OCI-LY1 (cell line): Measurements from ENCODE around the gene KBTBD13.

Experiments used
- H2AFZ ChIP-seq: fragments of 200-600 bp; sonication (generic), shearing (Covaris generic); 2 replicates; pipeline ENCODE4 v1.6.0; 2014; ENCODE audit warnings: antibody characterized with exemption, mild to moderate bottlenecking, low read length
- H3F3A ChIP-seq: fragments of 200-600 bp; sonication (generic), shearing (Covaris generic); 2 replicates; pipeline ENCODE4 v1.6.0; 2014; ENCODE audit warnings: mild to moderate bottlenecking, antibody characterized with exemption, low read length, moderate library complexity; ENCODE audit not compliant: insufficient read depth
- H3K27ac ChIP-seq: fragments of 200-600 bp; sonication (generic); 2 replicates; pipeline ENCODE4 v1.5.1; 2014; ENCODE audit warnings: low read length, mixed run types, mild to moderate bottlenecking, low read depth; ENCODE audit not compliant: poor library complexity, severe bottlenecking
- H3K27me3 ChIP-seq: fragments of 200-600 bp; sonication (generic); 2 replicates; pipeline ENCODE4 v1.6.0; 2014; ENCODE audit warnings: antibody characterized with exemption, mild to moderate bottlenecking, low read length, moderate library complexity; ENCODE audit not compliant: insufficient read depth
- H3K36me3 ChIP-seq: fragments of 200-600 bp; sonication (generic); 2 replicates; pipeline ENCODE4 v1.6.1; 2014; ENCODE audit warnings: mild to moderate bottlenecking, antibody characterized with exemption, low read length, moderate library complexity, mixed read lengths; ENCODE audit not compliant: insufficient read depth
- H3K4me1 ChIP-seq: fragments of 200-600 bp; sonication (generic); 2 replicates; pipeline ENCODE4 v1.5.1; 2014; ENCODE audit warnings: mild to moderate bottlenecking, low read length, moderate library complexity; ENCODE audit not compliant: insufficient read depth, severe bottlenecking
- H3K4me2 ChIP-seq: fragments of 200-600 bp; sonication (generic), shearing (Covaris generic); 2 replicates; pipeline ENCODE4 v1.6.1; 2014; ENCODE audit warnings: low read length
- H3K4me3 ChIP-seq: fragments of 200-600 bp; sonication (generic); 2 replicates; pipeline ENCODE4 v1.5.1; 2014; ENCODE audit warnings: low read length, low read depth, mild to moderate bottlenecking, mixed read lengths; ENCODE audit not compliant: poor library complexity, severe bottlenecking
- H3K79me2 ChIP-seq: fragments of 200-600 bp; shearing (Covaris generic); 2 replicates; pipeline ENCODE4 v1.6.1; 2016; ENCODE audit warnings: mixed run types, low read length, mixed read lengths; ENCODE audit not compliant: insufficient read depth
- H3K9ac ChIP-seq: fragments of 200-600 bp; sonication (generic), shearing (Covaris generic); 2 replicates; pipeline ENCODE4 v1.6.1; 2014; ENCODE audit warnings: mild to moderate bottlenecking, low read length, mixed read lengths
- H3K9me2 ChIP-seq: fragments of 200-600 bp; sonication (generic), shearing (Covaris generic); 2 replicates; pipeline ENCODE4 v1.6.1; 2014; ENCODE audit warnings: low read depth, mild to moderate bottlenecking, low read length, mixed read lengths
- H3K9me3 ChIP-seq: fragments of 200-600 bp; shearing (Covaris generic); 2 replicates; pipeline ENCODE4 v1.6.1; 2014; ENCODE audit warnings: low read length, mixed read lengths
- H4K20me1 ChIP-seq: fragments of 200-600 bp; sonication (generic), shearing (Covaris generic); 2 replicates; pipeline ENCODE4 v1.6.0; 2016; ENCODE audit warnings: mild to moderate bottlenecking, low read length; ENCODE audit not compliant: insufficient read depth
- CTCF ChIP-seq: fragments of 200-600 bp; sonication (generic), shearing (Covaris generic); IDR thresholded peaks from 2 replicates; pipeline ENCODE4 v1.5.1; 2017; ENCODE audit warnings: mild to moderate bottlenecking, antibody characterized with exemption, low read length, moderate library complexity, mixed read lengths
- EZH2 ChIP-seq: fragments of 200-600 bp; sonication (generic), shearing (Covaris generic); IDR thresholded peaks from 2 replicates; pipeline ENCODE4 v1.8.0; 2017; ENCODE audit warnings: borderline replicate concordance, mixed run types, mild to moderate bottlenecking, antibody characterized with exemption, low read length, moderate library complexity, mixed read lengths

KBTBD13 gene

GRCh38 chr15:65100442-65100841, 23.9 kb downstream of the KBTBD13 start:
- H3K36me3 ChIP-seq = peaks cover 24% of the 10 kb centered on the region; the same call in 1 of the 2 replicates
- TF ChIP-seq EZH2 = no peak
- H3K4me1 ChIP-seq = no peaks in the 10 kb centered on the region
- no peaks in the 10 kb centered on the region for H3K9me2 ChIP-seq
- H3K4me2 ChIP-seq = no peak overlapping the region
- no peak overlapping the region for H3K27ac ChIP-seq
- H4K20me1 ChIP-seq = no peaks in the 10 kb centered on the region
- H3F3A ChIP-seq = no peaks in the 10 kb centered on the region
- no peak overlapping the region for H2AFZ ChIP-seq
- no peaks in the 10 kb centered on the region for H3K27me3 ChIP-seq
- no peak overlapping the region for H3K9ac ChIP-seq
- no peaks in the 10 kb centered on the region for H3K9me3 ChIP-seq
- no peak overlapping the region for H3K4me3 ChIP-seq
- no peaks in the 10 kb centered on the region for H3K79me2 ChIP-seq

- Histone ChIP-seq H3K9ac (no peak overlapping the region), H3K9me3 (no peaks in the 10 kb centered on the region), H2AFZ (no peak overlapping the region), H3K27ac (no peak overlapping the region), H3F3A (no peaks in the 10 kb centered on the region), H3K4me2 (no peak overlapping the region), H3K27me3 (no peaks in the 10 kb centered on the region), H3K9me2 (no peaks in the 10 kb centered on the region), H4K20me1 (no peaks in the 10 kb centered on the region), H3K79me2 (no peaks in the 10 kb centered on the region), H3K36me3 (peaks cover 33% of the 10 kb centered on the region; the same call in 1 of the 2 replicates), H3K4me1 (no peaks in the 10 kb centered on the region), H3K4me3 (no peak overlapping the region)
- TF ChIP-seq EZH2 (no peak), CTCF (peak; percentile 92)
Observed at GRCh38 chr15:65101411-65101890, 24.9 kb downstream of the KBTBD13 start.

- Histone ChIP-seq H3K27ac (no peak overlapping the region), H3K36me3 (peaks cover 33% of the 10 kb centered on the region; the same call in 1 of the 2 replicates)
Observed at GRCh38 chr15:65101891-65102708, 25.6 kb downstream of the KBTBD13 start.

More at GRCh38 chr15:65101891-65102708, 25.6 kb downstream of the KBTBD13 start:
- no peaks in the 10 kb centered on the region for H3K79me2 ChIP-seq
- no peaks in the 10 kb centered on the region for H3K9me2 ChIP-seq
- no peaks in the 10 kb centered on the region for H3K27me3 ChIP-seq
- no peaks in the 10 kb centered on the region for H3K9me3 ChIP-seq
- no peak overlapping the region for H3K4me3 ChIP-seq
- no peaks in the 10 kb centered on the region for H4K20me1 ChIP-seq
- TF ChIP-seq EZH2 = no peak
- TF ChIP-seq CTCF = no peak
- no peaks in the 10 kb centered on the region for H3F3A ChIP-seq
- no peaks in the 10 kb centered on the region for H3K4me1 ChIP-seq
- H3K9ac ChIP-seq = no peak overlapping the region
- no peak overlapping the region for H3K4me2 ChIP-seq
- no peak overlapping the region for H2AFZ ChIP-seq
